Frontal cortex (tissue), 4 donors: ENCODE measurements around the gene SNED1. TPM values are rescaled to one million over a fixed set of nuclear protein-coding genes. Genes with fewer than 3 reads are reported as not detected.
"Not testable (repeated sequence)": the region's sequence is repeated elsewhere in the genome, so short reads cannot be mapped to it uniquely, and the experiment has no call there.

Experiments
- DNase-seq, 2 donors: peaks; one replicate each; pipeline ENCODE4 v3.0.0; 2012; ENCODE audit warnings: low spot score in 2 of 2
- FAIRE-seq: peaks from 2 replicates; lab custom pipeline; 2012; peaks lifted over from hg19 to GRCh38; lab: Jason Lieb, UNC
- total RNA-seq: library from RNA; depleted of rRNA; stranded (reverse); fragments of >200 nt; gene quantifications from one replicate; pipeline ENCODE4 v1.2.3, GENCODE V29; 2014
- donor health status: control.
- donor health status: control.
- donor health status: control.

The SNED1 gene
- total RNA-seq, 1 donor from 2014 or later, result 4.5 TPM

GRCh38 chr2:241091734-241092445 is 93.5 kb downstream of the SNED1 start:
- FAIRE-seq, result no peak

GRCh38 chr2:241092677-241093076 is 94.3 kb downstream of the SNED1 start:
- no peak for FAIRE-seq
- DNase-seq, result no peak

More at GRCh38 chr2:241091734-241092445, 93.5 kb downstream of the SNED1 start:
- DNase-seq, result no peak

GRCh38 chr2:241093133-241093781 is 94.8 kb downstream of the SNED1 start:
- FAIRE-seq, DNase-seq: not testable (repeated sequence)

- no peak for DNase-seq
- FAIRE-seq, result no peak
These were observed 95.8 kb downstream of the SNED1 start for GRCh38 chr2:241094172-241094571.

- FAIRE-seq, result no peak
- DNase-seq, result no peak
These were observed 96.6 kb downstream of the SNED1 start for GRCh38 chr2:241094924-241095420.

GRCh38 chr2:241095594-241096290 is 97.3 kb downstream of the SNED1 start:
- FAIRE-seq, result no peak
- DNase-seq, result no peak

- no peak for FAIRE-seq
- no peak for DNase-seq
These were observed 98.6 kb downstream of the SNED1 start for GRCh38 chr2:241096979-241097378.

- DNase-seq, result no peak
- no peak for FAIRE-seq
These were observed 100.8 kb downstream of the SNED1 start for GRCh38 chr2:241099246-241099645.

- no peak for FAIRE-seq
- peak; percentile 83 to 84 for DNase-seq
These were observed 103.9 kb downstream of the SNED1 start, which contains the start of gene MTERF4 for GRCh38 chr2:241102239-241102803. TSS of gene MTERF4 (minus strand) at chr2:241102287. CDS start at chr2:241102273, 14 bp downstream.

GRCh38 chr2:241103176-241103595 is 104.8 kb downstream of the SNED1 start:
- FAIRE-seq (no peak), DNase-seq (no peak)

- not testable (repeated sequence) for DNase-seq, FAIRE-seq
These were observed 106.2 kb downstream of the SNED1 start for GRCh38 chr2:241104611-241105010.

GRCh38 chr2:241105641-241106040 is 107.2 kb downstream of the SNED1 start:
- DNase-seq (no peak), FAIRE-seq (no peak)

- DNase-seq (no peak), FAIRE-seq (no peak)
These were observed 108.8 kb downstream of the SNED1 start for GRCh38 chr2:241107031-241107783.

- no peak for FAIRE-seq
- DNase-seq, result no peak
These were observed 110.1 kb downstream of the SNED1 start for GRCh38 chr2:241108271-241109209.

- no peak for FAIRE-seq
- no peak for DNase-seq
These were observed 111.0 kb downstream of the SNED1 start for GRCh38 chr2:241109210-241110088.

GRCh38 chr2:241110089-241110606 is 111.7 kb downstream of the SNED1 start:
- FAIRE-seq, result no peak
- no peak for DNase-seq
